Transverse colon (tissue), 4 donors: ENCODE data around the gene FSTL5. TPM values are rescaled to one million over a fixed set of nuclear protein-coding genes. Genes with fewer than 3 reads are reported as not detected.

Experiments used
- DNase-seq: peaks from one replicate; pipeline ENCODE4 v3.0.0-alpha.2; 2019
- H3K27ac ChIP-seq, 4 donors: fragments of 200-600 bp; sonication (generic); 2 replicates each; pipeline ENCODE4 v1.5.1; 2016 to 2018; ENCODE audit warnings: inconsistent platforms in 4 of 4
- H3K27me3 ChIP-seq: fragments of 200-600 bp; sonication (generic); 2 replicates; pipeline ENCODE4 v1.5.1; 2017; ENCODE audit warnings: inconsistent platforms
- H3K36me3 ChIP-seq, 4 donors: fragments of 200-600 bp; sonication (generic); 2 replicates each; pipeline ENCODE4 v1.5.1; 2017 to 2019; ENCODE audit warnings: inconsistent platforms in 4 of 4
- H3K4me1 ChIP-seq, 4 donors: fragments of 200-600 bp; sonication (generic); 2 replicates each; pipeline ENCODE4 v1.5.1; 2017 to 2020; ENCODE audit warnings: inconsistent platforms in 4 of 4
- H3K4me3 ChIP-seq, 4 donors: fragments of 200-600 bp; sonication (generic); 1 replicate in 1 of 4; 2 replicates in 3 of 4; pipeline versions ENCODE4 v1.5.1 to v1.6.1; 2017 to 2019; ENCODE audit warnings: inconsistent platforms in 4 of 4
- H3K9me3 ChIP-seq, 2 donors: fragments of 200-600 bp; sonication (generic); 2 replicates each; pipeline ENCODE4 v1.5.1; 2017 to 2019; ENCODE audit warnings: inconsistent platforms in 2 of 2
- CTCF ChIP-seq, 5 experiments: fragments of 200-600 bp in 3 of 5; fragments of 450-650 bp in 2 of 5; sonication (generic) in 3 of 5; IDR thresholded peaks; 1 replicate in 2 of 5; 2 replicates in 3 of 5; pipeline ENCODE4 v1.5.1; 2016 to 2017; ENCODE audit warnings: antibody characterized with exemption in 5 of 5, inconsistent platforms in 3 of 5, mild to moderate bottlenecking in 2 of 5, moderate library complexity in 1 of 5
- EP300 ChIP-seq: sonication (generic); formaldehyde crosslinking; IDR thresholded peaks from one replicate; pipeline ENCODE4 v1.6.1; 2017; ENCODE audit warnings: antibody characterized with exemption, low read depth
- POLR2A ChIP-seq: fragments of 450-650 bp; IDR thresholded peaks from one replicate; pipeline ENCODE4 v1.6.1; 2016; ENCODE audit warnings: antibody characterized with exemption, mild to moderate bottlenecking, moderate library complexity
- POLR2AphosphoS5 ChIP-seq, 3 donors: sonication (generic); formaldehyde crosslinking; IDR thresholded peaks; one replicate each; pipeline ENCODE4 v1.6.1; 2016; ENCODE audit warnings: antibody characterized with exemption in 3 of 3
- WGBS, 2 donors: methylation state at CpG; one replicate each; pipeline ENCODE4 v1.1.5; 2018; ENCODE audit warnings: low coverage in 1 of 2; 5-methylcytosine and 5-hydroxymethylcytosine counted together
- in situ Hi-C, 4 donors: fragments of 200-750 bp; cut with MboI; loops; one replicate each; pipeline versions ENCODE4 v1.15.0 to v1.15.1; 2017; ENCODE audit warnings: low sequenced_read_pairs in 3 of 4, low pct_ligation_motif_present in 1 of 4, low pct_unique_long_range_greater_than_20kb in 1 of 4
- intact Hi-C: fragments of 100-400 bp; cut with DNase I; formaldehyde crosslinking; loops from one replicate; pipeline ENCODE4 v1.15.1; 2023; ENCODE audit warnings: low total_unique reads
- total RNA-seq, 4 donors: library from RNA; depleted of rRNA; stranded (reverse); fragments of >200 nt; gene quantifications; one replicate each; pipeline ENCODE4 v1.1.0, GENCODE V29; 2016

Gene FSTL5
- total RNA-seq, 4 donors from 2014 or later = 0.14 to 0.16 TPM; not detected in 2

DNA sequence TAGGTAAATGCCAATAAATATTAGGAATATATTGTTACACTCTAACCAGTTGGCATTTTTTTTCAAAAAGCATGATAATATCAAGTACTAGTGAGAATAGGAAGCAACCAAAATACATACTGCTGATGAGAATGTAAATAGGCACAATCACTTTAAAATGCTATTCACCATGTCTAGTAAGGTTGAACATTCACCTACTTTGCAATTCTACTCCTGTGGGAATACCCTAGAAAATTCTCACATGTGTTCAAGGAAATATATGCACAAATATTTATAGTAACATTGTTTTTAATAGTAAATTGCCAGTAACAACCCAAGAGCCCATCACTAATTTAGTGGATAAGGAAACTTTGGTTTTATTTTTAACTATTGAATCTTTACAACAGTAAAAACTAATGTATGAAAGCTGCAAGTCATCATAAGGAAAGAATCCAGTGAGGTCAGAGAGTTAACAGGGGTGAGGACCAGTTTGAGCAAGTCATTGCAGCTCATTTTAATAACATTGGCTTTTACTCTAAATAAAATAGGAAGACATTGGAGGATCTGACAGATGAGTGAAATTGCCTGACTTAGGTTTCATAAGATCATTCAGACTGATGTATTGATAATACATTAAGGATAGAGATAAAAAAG is 23.6 kb downstream of the FSTL5 start:
- no peaks in the 10 kb centered on the region for H3K36me3 ChIP-seq
- TF ChIP-seq POLR2A (no peak), CTCF (IDR thresholded peaks at IDR 0.05) (no peak), POLR2AphosphoS5 (IDR thresholded peaks at IDR 0.05) (no peak), EP300 (no peak)
- no peak overlapping the region for H3K4me3 ChIP-seq
- no peaks in the 10 kb centered on the region for H3K4me1 ChIP-seq
- intact Hi-C loops (no loop called here), in situ Hi-C loops (no loop called here)
- no peaks in the 10 kb centered on the region for H3K9me3 ChIP-seq
- no peak overlapping the region for H3K27ac ChIP-seq
- H3K27me3 ChIP-seq = no peaks in the 10 kb centered on the region
- no peak for DNase-seq

DNA sequence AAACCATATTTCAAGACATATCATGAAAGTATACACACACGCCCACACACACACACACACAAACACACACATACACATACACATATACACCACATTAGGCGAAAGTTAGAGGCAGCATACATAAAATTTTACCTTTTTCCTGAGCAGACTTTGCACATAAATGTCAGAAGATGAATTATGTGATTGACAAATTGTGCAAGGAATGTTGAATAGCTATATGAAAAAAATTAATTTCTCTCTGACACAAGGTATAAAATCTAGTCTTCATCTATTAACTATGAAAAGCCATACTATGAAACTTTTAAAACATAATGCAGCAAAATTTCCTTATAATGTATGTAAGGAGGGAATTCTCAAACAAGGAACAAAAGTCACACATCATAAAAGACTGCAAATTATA is 24.4 kb downstream of the FSTL5 start:
- Histone ChIP-seq H3K27ac (no peak overlapping the region), H3K9me3 (no peaks in the 10 kb centered on the region), H3K4me1 (no peaks in the 10 kb centered on the region), H3K27me3 (no peaks in the 10 kb centered on the region), H3K4me3 (no peak overlapping the region), H3K36me3 (no peaks in the 10 kb centered on the region)
- TF ChIP-seq CTCF (IDR thresholded peaks at IDR 0.05) = no peak
- TF ChIP-seq EP300 = no peak
- TF ChIP-seq POLR2A = no peak
- TF ChIP-seq POLR2AphosphoS5 (IDR thresholded peaks at IDR 0.05) = no peak
- in situ Hi-C loops (no loop called here), intact Hi-C loops (no loop called here)
- WGBS, 2 donors = 77 to 83% methylated on average over 2 of the region's 2 CpGs
- no peak for DNase-seq

DNA sequence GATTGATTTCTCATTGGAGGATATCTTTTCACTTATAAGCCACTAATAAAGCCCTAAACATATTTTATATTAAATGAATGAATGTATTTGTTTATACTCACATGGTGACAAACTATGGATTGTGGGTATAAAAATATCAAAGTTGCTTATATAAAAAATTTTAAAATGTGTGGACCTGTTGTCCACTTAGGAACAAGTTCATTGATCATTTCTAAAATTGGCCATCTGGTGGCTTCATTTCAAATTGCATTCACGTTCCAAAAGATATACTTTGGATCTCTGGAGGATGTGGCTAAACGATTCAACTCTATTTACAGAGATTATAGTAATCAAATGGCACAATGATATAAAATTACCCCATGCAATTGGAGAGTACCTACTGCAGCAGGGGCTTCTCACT is 32.5 kb downstream of the FSTL5 start:
- in situ Hi-C loops (no loop called here), intact Hi-C loops (no loop called here)
- DNase-seq = no peak
- no peak overlapping the region for H3K27ac ChIP-seq
- no peak for TF ChIP-seq CTCF (IDR thresholded peaks at IDR 0.05)
- TF ChIP-seq EP300 = no peak
- TF ChIP-seq POLR2AphosphoS5 (IDR thresholded peaks at IDR 0.05) = no peak
- TF ChIP-seq POLR2A = no peak
- H3K27me3 ChIP-seq = no peaks in the 10 kb centered on the region
- H3K4me3 ChIP-seq = no peak overlapping the region
- no peaks in the 10 kb centered on the region for H3K36me3 ChIP-seq
- H3K9me3 ChIP-seq = no peaks in the 10 kb centered on the region
- H3K4me1 ChIP-seq = no peaks in the 10 kb centered on the region
- 29 to 41% methylated on average over 2 of the region's 2 CpGs for WGBS, 2 donors

GRCh38 chr4:162126729-162127128 is 37.1 kb downstream of the FSTL5 start:
- TF ChIP-seq POLR2AphosphoS5 (IDR thresholded peaks at IDR 0.05) = no peak
- no peak for TF ChIP-seq CTCF (IDR thresholded peaks at IDR 0.05)
- no peak for TF ChIP-seq EP300
- H3K36me3 ChIP-seq = no peaks in the 10 kb centered on the region
- in situ Hi-C loops (no loop called here), intact Hi-C loops (no loop called here)
- DNase-seq = no peak
- no peaks in the 10 kb centered on the region for H3K4me1 ChIP-seq
- no peak overlapping the region for H3K4me3 ChIP-seq
- H3K27me3 ChIP-seq = no peaks in the 10 kb centered on the region
- H3K27ac ChIP-seq = no peak overlapping the region
- no peaks in the 10 kb centered on the region for H3K9me3 ChIP-seq
- WGBS, 2 donors = 59 to 83% methylated on average over 2 to 3 of the region's 3 CpGs
